Transverse colon (tissue), 4 donors: ENCODE measurements around the gene TAS2R20.

Experiments
- EP300 ChIP-seq: sonication (generic); formaldehyde crosslinking; IDR thresholded peaks from one replicate; pipeline ENCODE4 v1.6.1; 2017; ENCODE audit warnings: antibody characterized with exemption, low read depth
- POLR2AphosphoS5 ChIP-seq, 3 donors: sonication (generic); formaldehyde crosslinking; IDR thresholded peaks; one replicate each; pipeline ENCODE4 v1.6.1; 2016; ENCODE audit warnings: antibody characterized with exemption in 3 of 3
- TF ChIP-seq, protein P1 (sequence below), 5 experiments: fragments of 200-600 bp in 3 of 5; fragments of 450-650 bp in 2 of 5; sonication (generic) in 3 of 5; IDR thresholded peaks; 1 replicate in 2 of 5; 2 replicates in 3 of 5; pipeline ENCODE4 v1.5.1; 2016 to 2017; ENCODE audit warnings: antibody characterized with exemption in 5 of 5, inconsistent platforms in 3 of 5, mild to moderate bottlenecking in 2 of 5, moderate library complexity in 1 of 5

DNA sequence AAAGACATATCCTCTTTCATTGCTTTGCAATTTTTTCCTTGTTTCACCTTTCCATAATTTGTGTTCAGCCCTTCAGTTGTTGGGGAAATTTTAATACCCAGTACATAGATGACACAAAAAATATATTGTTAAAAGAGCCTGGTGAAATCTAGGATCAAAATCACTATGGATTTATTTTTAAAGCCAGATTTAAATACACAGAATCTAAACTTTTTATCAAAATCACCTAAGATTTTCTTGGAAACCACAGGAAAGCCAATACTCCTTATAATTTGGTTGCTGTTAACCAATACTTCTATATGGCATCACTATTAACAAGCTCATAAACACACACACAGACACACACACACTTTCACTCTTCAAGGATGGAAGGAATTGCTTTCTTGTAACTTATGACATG lies at the start of gene TAS2R20:
- no peak for TF ChIP-seq POLR2AphosphoS5 (IDR thresholded peaks at IDR 0.05)
- TF ChIP-seq, protein P1, sequence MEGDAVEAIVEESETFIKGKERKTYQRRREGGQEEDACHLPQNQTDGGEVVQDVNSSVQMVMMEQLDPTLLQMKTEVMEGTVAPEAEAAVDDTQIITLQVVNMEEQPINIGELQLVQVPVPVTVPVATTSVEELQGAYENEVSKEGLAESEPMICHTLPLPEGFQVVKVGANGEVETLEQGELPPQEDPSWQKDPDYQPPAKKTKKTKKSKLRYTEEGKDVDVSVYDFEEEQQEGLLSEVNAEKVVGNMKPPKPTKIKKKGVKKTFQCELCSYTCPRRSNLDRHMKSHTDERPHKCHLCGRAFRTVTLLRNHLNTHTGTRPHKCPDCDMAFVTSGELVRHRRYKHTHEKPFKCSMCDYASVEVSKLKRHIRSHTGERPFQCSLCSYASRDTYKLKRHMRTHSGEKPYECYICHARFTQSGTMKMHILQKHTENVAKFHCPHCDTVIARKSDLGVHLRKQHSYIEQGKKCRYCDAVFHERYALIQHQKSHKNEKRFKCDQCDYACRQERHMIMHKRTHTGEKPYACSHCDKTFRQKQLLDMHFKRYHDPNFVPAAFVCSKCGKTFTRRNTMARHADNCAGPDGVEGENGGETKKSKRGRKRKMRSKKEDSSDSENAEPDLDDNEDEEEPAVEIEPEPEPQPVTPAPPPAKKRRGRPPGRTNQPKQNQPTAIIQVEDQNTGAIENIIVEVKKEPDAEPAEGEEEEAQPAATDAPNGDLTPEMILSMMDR (IDR thresholded peaks at IDR 0.05) = no peak
- no peak for TF ChIP-seq EP300
